Stimulated activated naive CD8-positive, alpha-beta T cell treated with anti-CD3 and anti-CD28 coated beads, Interleukin-15, Interleukin-2, amounts not matched to agents 100 U/mL and 50 U/mL, for 24 hours (primary cell): ENCODE results near the gene CDH8.

Experiments used
- ATAC-seq: fragments of 150-1000 bp; cut with Tn5 transposase; one replicate; pipeline ENCODE4 v1.10.0; 2021
- DNase-seq: peaks from one replicate; pipeline ENCODE4 v3.0.0; 2021

CDH8 gene

GRCh38 chr16:61616088-61616487 lies 420.1 kb downstream of the CDH8 start:
- DNase-seq, result no peak
- ATAC-seq, result no peak

- DNase-seq, result no peak
- no peak for ATAC-seq
Measured at GRCh38 chr16:61611847-61612491, 424.3 kb downstream of the CDH8 start.

- no peak for DNase-seq
- ATAC-seq, result no peak
Measured at GRCh38 chr16:61606581-61606980, 429.7 kb downstream of the CDH8 start.
